ENCODE results near the gene EFHC1. TPM values are rescaled to one million over a fixed set of nuclear protein-coding genes. Genes with fewer than 3 reads are reported as not detected.

EFHC1 gene
- total and polyA plus RNA-seq, 3 donors from 2014 or later: 41.8 to 133 (median 62.9) TPM

- 53 to 78% methylated on average over 11 of the region's 11 CpGs for WGBS, 2 donors
These were observed 137.5 kb downstream of the EFHC1 start for GRCh38 chr6:52557389-52558265.

GRCh38 chr6:52558266-52559000 is 138.3 kb downstream of the EFHC1 start:
- DNase-seq: no peak
- no peak overlapping the region for H3K27ac ChIP-seq
- no peaks in the 10 kb centered on the region for H3K36me3 ChIP-seq (ENCODE audit: low read depth, missing control alignments)
- WGBS, 2 donors: 67 to 86% methylated on average over 6 of the region's 6 CpGs
- H3K4me3 ChIP-seq: no peak overlapping the region
- H3K4me1 ChIP-seq: peaks cover 12% of the 10 kb centered on the region
- intact Hi-C loops (cut with DNase I; ENCODE audit: low total_unique reads): no loop called here
- no peak for TF ChIP-seq POLR2A (IDR thresholded peaks at IDR 0.05)
- TF ChIP-seq, protein P1, sequence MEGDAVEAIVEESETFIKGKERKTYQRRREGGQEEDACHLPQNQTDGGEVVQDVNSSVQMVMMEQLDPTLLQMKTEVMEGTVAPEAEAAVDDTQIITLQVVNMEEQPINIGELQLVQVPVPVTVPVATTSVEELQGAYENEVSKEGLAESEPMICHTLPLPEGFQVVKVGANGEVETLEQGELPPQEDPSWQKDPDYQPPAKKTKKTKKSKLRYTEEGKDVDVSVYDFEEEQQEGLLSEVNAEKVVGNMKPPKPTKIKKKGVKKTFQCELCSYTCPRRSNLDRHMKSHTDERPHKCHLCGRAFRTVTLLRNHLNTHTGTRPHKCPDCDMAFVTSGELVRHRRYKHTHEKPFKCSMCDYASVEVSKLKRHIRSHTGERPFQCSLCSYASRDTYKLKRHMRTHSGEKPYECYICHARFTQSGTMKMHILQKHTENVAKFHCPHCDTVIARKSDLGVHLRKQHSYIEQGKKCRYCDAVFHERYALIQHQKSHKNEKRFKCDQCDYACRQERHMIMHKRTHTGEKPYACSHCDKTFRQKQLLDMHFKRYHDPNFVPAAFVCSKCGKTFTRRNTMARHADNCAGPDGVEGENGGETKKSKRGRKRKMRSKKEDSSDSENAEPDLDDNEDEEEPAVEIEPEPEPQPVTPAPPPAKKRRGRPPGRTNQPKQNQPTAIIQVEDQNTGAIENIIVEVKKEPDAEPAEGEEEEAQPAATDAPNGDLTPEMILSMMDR (IDR thresholded peaks at IDR 0.05): no peak
- no peaks in the 10 kb centered on the region for H3K9me3 ChIP-seq
- H3K27me3 ChIP-seq: no peaks in the 10 kb centered on the region

More at GRCh38 chr6:52557389-52558265, 137.5 kb downstream of the EFHC1 start:
- Histone ChIP-seq H3K4me3 (no peak overlapping the region), H3K4me1 (peaks cover 13% of the 10 kb centered on the region), H3K27ac (no peak overlapping the region), H3K9me3 (no peaks in the 10 kb centered on the region), H3K36me3 (ENCODE audit: low read depth, missing control alignments) (no peaks in the 10 kb centered on the region), H3K27me3 (no peaks in the 10 kb centered on the region)
- TF ChIP-seq POLR2A (IDR thresholded peaks at IDR 0.05): no peak
- TF ChIP-seq, protein P1 (IDR thresholded peaks at IDR 0.05): no peak
- intact Hi-C loops (cut with DNase I; ENCODE audit: low total_unique reads): no loop called here
- DNase-seq: no peak

GRCh38 chr6:52560462-52560861 is 140.3 kb downstream of the EFHC1 start:
- TF ChIP-seq, protein P1 (IDR thresholded peaks at IDR 0.05): no peak
- no peak for TF ChIP-seq POLR2A (IDR thresholded peaks at IDR 0.05)
- H3K36me3 ChIP-seq (ENCODE audit: low read depth, missing control alignments): no peaks in the 10 kb centered on the region
- peaks cover 13% of the 10 kb centered on the region for H3K4me1 ChIP-seq
- 53 to 58% methylated on average over 5 of the region's 5 CpGs for WGBS, 2 donors
- intact Hi-C loops (cut with DNase I; ENCODE audit: low total_unique reads): no loop called here
- no peaks in the 10 kb centered on the region for H3K9me3 ChIP-seq
- no peak overlapping the region for H3K4me3 ChIP-seq
- H3K27me3 ChIP-seq: no peaks in the 10 kb centered on the region
- H3K27ac ChIP-seq: no peak overlapping the region
- no peak for DNase-seq

- Histone ChIP-seq H3K4me3 (no peak overlapping the region), H3K36me3 (ENCODE audit: low read depth, missing control alignments) (no peaks in the 10 kb centered on the region), H3K27me3 (no peaks in the 10 kb centered on the region), H3K9me3 (no peaks in the 10 kb centered on the region), H3K4me1 (peaks cover 11% of the 10 kb centered on the region), H3K27ac (no peak overlapping the region)
- 44 to 45% methylated on average over 3 of the region's 3 CpGs for WGBS, 2 donors
- intact Hi-C loops (cut with DNase I; ENCODE audit: low total_unique reads): no loop called here
- DNase-seq: no peak
- no peak for TF ChIP-seq POLR2A (IDR thresholded peaks at IDR 0.05)
- TF ChIP-seq, protein P1 (IDR thresholded peaks at IDR 0.05): no peak
These were observed 142.8 kb downstream of the EFHC1 start for GRCh38 chr6:52562911-52563310.
